ENCODE measurements around the gene KLF11.

GRCh38 chr2:10073706-10074105, 30.4 kb downstream of the KLF11 start:
- no peak for TF ChIP-seq CTCF (IDR thresholded peaks at IDR 0.05)
- TF ChIP-seq POLR2A (IDR thresholded peaks at IDR 0.05) = no peak

Data from breast epithelium (tissue), 3 donors.